OCI-LY1 (cell line): ENCODE measurements around the gene GNB5.
"Not testable (repeated sequence)": the region's sequence is repeated elsewhere in the genome, so short reads cannot be mapped to it uniquely, and the experiment has no call there.

Source experiments
- H2AFZ ChIP-seq: fragments of 200-600 bp; sonication (generic), shearing (Covaris generic); 2 replicates; pipeline ENCODE4 v1.6.0; 2014; ENCODE audit warnings: antibody characterized with exemption, mild to moderate bottlenecking, low read length
- H3F3A ChIP-seq: fragments of 200-600 bp; sonication (generic), shearing (Covaris generic); 2 replicates; pipeline ENCODE4 v1.6.0; 2014; ENCODE audit warnings: mild to moderate bottlenecking, antibody characterized with exemption, low read length, moderate library complexity; ENCODE audit not compliant: insufficient read depth
- H3K27ac ChIP-seq: fragments of 200-600 bp; sonication (generic); 2 replicates; pipeline ENCODE4 v1.5.1; 2014; ENCODE audit warnings: low read length, mixed run types, mild to moderate bottlenecking, low read depth; ENCODE audit not compliant: poor library complexity, severe bottlenecking
- H3K27me3 ChIP-seq: fragments of 200-600 bp; sonication (generic); 2 replicates; pipeline ENCODE4 v1.6.0; 2014; ENCODE audit warnings: antibody characterized with exemption, mild to moderate bottlenecking, low read length, moderate library complexity; ENCODE audit not compliant: insufficient read depth
- H3K36me3 ChIP-seq: fragments of 200-600 bp; sonication (generic); 2 replicates; pipeline ENCODE4 v1.6.1; 2014; ENCODE audit warnings: mild to moderate bottlenecking, antibody characterized with exemption, low read length, moderate library complexity, mixed read lengths; ENCODE audit not compliant: insufficient read depth
- H3K4me1 ChIP-seq: fragments of 200-600 bp; sonication (generic); 2 replicates; pipeline ENCODE4 v1.5.1; 2014; ENCODE audit warnings: mild to moderate bottlenecking, low read length, moderate library complexity; ENCODE audit not compliant: insufficient read depth, severe bottlenecking
- H3K4me2 ChIP-seq: fragments of 200-600 bp; sonication (generic), shearing (Covaris generic); 2 replicates; pipeline ENCODE4 v1.6.1; 2014; ENCODE audit warnings: low read length
- H3K4me3 ChIP-seq: fragments of 200-600 bp; sonication (generic); 2 replicates; pipeline ENCODE4 v1.5.1; 2014; ENCODE audit warnings: low read length, low read depth, mild to moderate bottlenecking, mixed read lengths; ENCODE audit not compliant: poor library complexity, severe bottlenecking
- H3K79me2 ChIP-seq: fragments of 200-600 bp; shearing (Covaris generic); 2 replicates; pipeline ENCODE4 v1.6.1; 2016; ENCODE audit warnings: mixed run types, low read length, mixed read lengths; ENCODE audit not compliant: insufficient read depth
- H3K9ac ChIP-seq: fragments of 200-600 bp; sonication (generic), shearing (Covaris generic); 2 replicates; pipeline ENCODE4 v1.6.1; 2014; ENCODE audit warnings: mild to moderate bottlenecking, low read length, mixed read lengths
- H3K9me2 ChIP-seq: fragments of 200-600 bp; sonication (generic), shearing (Covaris generic); 2 replicates; pipeline ENCODE4 v1.6.1; 2014; ENCODE audit warnings: low read depth, mild to moderate bottlenecking, low read length, mixed read lengths
- H3K9me3 ChIP-seq: fragments of 200-600 bp; shearing (Covaris generic); 2 replicates; pipeline ENCODE4 v1.6.1; 2014; ENCODE audit warnings: low read length, mixed read lengths
- H4K20me1 ChIP-seq: fragments of 200-600 bp; sonication (generic), shearing (Covaris generic); 2 replicates; pipeline ENCODE4 v1.6.0; 2016; ENCODE audit warnings: mild to moderate bottlenecking, low read length; ENCODE audit not compliant: insufficient read depth
- EZH2 ChIP-seq: fragments of 200-600 bp; sonication (generic), shearing (Covaris generic); IDR thresholded peaks from 2 replicates; pipeline ENCODE4 v1.8.0; 2017; ENCODE audit warnings: borderline replicate concordance, mixed run types, mild to moderate bottlenecking, antibody characterized with exemption, low read length, moderate library complexity, mixed read lengths
- TF ChIP-seq, protein P1 (sequence below): fragments of 200-600 bp; sonication (generic), shearing (Covaris generic); IDR thresholded peaks from 2 replicates; pipeline ENCODE4 v1.5.1; 2017; ENCODE audit warnings: mild to moderate bottlenecking, antibody characterized with exemption, low read length, moderate library complexity, mixed read lengths

GNB5 gene

DNA sequence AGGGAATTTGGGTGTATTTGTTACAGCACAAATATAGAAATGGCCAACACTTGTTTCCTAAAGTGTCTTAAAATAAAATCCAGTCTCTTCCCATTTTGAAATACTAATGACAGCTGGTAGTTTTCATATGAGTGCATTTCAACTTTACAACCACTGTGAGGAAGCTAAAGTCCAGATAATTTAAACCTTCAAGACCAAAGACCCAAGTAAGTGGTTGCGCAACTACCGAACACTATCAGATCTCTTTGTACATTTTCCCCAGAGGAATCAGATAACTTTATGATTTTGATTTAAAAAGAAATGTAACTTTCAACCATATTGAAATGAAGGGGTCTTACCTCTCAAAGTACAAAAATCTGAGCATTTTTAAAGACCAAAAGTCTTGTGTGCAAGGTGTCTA, 92.9 kb downstream of the GNB5 start:
- Histone ChIP-seq H3K79me2 (no peaks in the 10 kb centered on the region), H3K9me3 (no peaks in the 10 kb centered on the region), H3K4me3 (no peak overlapping the region), H3K4me2 (no peak overlapping the region), H3K36me3 (no peaks in the 10 kb centered on the region), H2AFZ (no peak overlapping the region), H3K9me2 (no peaks in the 10 kb centered on the region), H4K20me1 (no peaks in the 10 kb centered on the region), H3K4me1 (peaks cover 5% of the 10 kb centered on the region), H3K9ac (no peak overlapping the region), H3F3A (no peaks in the 10 kb centered on the region), H3K27me3 (no peaks in the 10 kb centered on the region), H3K27ac (no peak overlapping the region)
- TF ChIP-seq, protein P1, sequence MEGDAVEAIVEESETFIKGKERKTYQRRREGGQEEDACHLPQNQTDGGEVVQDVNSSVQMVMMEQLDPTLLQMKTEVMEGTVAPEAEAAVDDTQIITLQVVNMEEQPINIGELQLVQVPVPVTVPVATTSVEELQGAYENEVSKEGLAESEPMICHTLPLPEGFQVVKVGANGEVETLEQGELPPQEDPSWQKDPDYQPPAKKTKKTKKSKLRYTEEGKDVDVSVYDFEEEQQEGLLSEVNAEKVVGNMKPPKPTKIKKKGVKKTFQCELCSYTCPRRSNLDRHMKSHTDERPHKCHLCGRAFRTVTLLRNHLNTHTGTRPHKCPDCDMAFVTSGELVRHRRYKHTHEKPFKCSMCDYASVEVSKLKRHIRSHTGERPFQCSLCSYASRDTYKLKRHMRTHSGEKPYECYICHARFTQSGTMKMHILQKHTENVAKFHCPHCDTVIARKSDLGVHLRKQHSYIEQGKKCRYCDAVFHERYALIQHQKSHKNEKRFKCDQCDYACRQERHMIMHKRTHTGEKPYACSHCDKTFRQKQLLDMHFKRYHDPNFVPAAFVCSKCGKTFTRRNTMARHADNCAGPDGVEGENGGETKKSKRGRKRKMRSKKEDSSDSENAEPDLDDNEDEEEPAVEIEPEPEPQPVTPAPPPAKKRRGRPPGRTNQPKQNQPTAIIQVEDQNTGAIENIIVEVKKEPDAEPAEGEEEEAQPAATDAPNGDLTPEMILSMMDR, result no peak
- no peak for TF ChIP-seq EZH2

DNA sequence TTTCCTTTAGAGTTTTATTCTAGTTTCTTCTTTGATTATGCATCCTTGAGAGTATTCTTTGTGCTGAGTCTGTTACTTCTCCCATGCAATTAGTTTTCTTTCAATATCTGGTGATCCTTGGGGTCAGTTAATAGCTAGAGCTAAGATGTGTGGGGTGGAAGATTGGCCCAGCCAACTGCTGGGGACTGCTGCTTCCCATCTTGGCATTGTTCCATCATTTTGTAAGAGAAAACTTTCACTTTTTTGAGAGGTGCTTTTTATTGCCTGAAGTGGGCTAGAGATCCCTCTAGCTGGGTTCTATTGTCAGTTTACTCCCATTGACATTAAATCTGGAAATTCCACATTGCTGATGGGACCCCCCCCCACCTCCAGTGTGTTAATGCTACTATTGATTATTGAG, 94.0 kb downstream of the GNB5 start:
- H3K79me2 ChIP-seq, result no peaks in the 10 kb centered on the region
- H3K36me3 ChIP-seq, result no peaks in the 10 kb centered on the region
- no peak overlapping the region for H3K27ac ChIP-seq
- peaks cover 2% of the 10 kb centered on the region for H3K4me1 ChIP-seq
- H3K27me3 ChIP-seq, result no peaks in the 10 kb centered on the region
- no peaks in the 10 kb centered on the region for H3F3A ChIP-seq
- H3K9ac ChIP-seq, result no peak overlapping the region
- no peaks in the 10 kb centered on the region for H4K20me1 ChIP-seq
- no peak for TF ChIP-seq EZH2
- TF ChIP-seq, protein P1, result no peak
- no peaks in the 10 kb centered on the region for H3K9me3 ChIP-seq
- H3K9me2 ChIP-seq, result no peaks in the 10 kb centered on the region
- no peak overlapping the region for H3K4me3 ChIP-seq
- no peak overlapping the region for H2AFZ ChIP-seq
- no peak overlapping the region for H3K4me2 ChIP-seq

DNA sequence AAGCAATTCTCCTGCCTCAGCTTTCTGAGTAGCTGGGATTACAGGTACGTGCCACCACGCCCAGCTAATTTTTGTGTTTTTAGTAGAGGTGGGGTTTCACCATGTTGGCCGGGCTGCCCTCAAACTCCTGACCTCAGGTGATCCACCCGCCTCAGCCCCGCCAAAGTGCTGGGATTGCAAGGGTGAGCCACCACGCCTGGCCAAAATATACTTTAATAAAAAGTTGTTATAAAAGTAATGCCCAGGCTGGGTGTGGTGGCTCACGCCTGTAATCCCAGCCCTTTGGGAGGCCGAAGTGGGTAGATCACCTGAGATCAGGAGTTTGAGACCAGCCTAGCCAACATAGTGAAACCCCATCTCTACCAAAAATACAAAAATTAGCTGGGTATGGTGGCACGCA, 94.7 kb downstream of the GNB5 start:
- H2AFZ ChIP-seq, H3K27me3 ChIP-seq, H3K4me3 ChIP-seq, H3K4me1 ChIP-seq, H3K9me3 ChIP-seq, H3K9ac ChIP-seq, H3F3A ChIP-seq, H3K9me2 ChIP-seq, H3K79me2 ChIP-seq, H3K27ac ChIP-seq, H3K4me2 ChIP-seq, H3K36me3 ChIP-seq, H4K20me1 ChIP-seq: not testable (repeated sequence)

DNA sequence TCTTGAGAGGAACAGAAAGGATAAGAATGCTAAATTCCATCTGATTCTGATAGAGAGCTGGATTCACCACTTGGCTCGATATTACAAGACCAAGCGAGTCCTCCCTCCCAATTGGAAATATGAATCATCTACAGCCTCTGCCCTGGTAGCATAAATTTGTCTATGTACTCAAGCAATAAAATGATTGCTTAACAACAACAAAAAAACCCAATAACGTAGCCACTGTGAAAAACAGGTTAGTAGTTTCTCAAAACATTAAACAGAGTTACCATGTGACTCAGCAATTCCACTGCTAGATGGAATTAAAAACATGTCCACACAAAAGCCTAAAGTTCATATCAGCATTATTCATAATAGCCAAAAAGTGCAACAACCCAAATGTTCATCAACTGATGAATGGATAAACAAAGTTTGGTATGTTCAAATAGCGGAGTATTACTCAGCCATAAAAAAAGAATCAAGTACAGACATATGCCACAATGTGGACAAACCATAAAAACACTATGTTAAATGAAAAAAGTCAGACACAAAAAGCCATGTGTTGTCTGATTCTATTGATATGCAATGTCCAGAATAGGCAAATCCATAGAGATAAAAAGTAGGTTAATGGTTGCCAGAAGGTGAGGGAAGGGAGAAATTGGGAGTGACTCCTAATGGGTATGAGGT, 95.5 kb downstream of the GNB5 start:
- no peaks in the 10 kb centered on the region for H3K27me3 ChIP-seq
- no peaks in the 10 kb centered on the region for H3K9me2 ChIP-seq
- no peak overlapping the region for H3K4me2 ChIP-seq
- TF ChIP-seq, protein P1, result no peak
- TF ChIP-seq EZH2, result no peak
- H3K36me3 ChIP-seq, result no peaks in the 10 kb centered on the region
- H3K79me2 ChIP-seq, result no peaks in the 10 kb centered on the region
- no peaks in the 10 kb centered on the region for H3K4me1 ChIP-seq
- no peak overlapping the region for H3K9ac ChIP-seq
- H3K9me3 ChIP-seq, result no peaks in the 10 kb centered on the region
- no peaks in the 10 kb centered on the region for H3F3A ChIP-seq
- H3K4me3 ChIP-seq, result no peak overlapping the region
- no peak overlapping the region for H2AFZ ChIP-seq
- H3K27ac ChIP-seq, result no peak overlapping the region
- H4K20me1 ChIP-seq, result no peaks in the 10 kb centered on the region
